ENCODE results near the gene RBM19.
"Not testable (repeated sequence)": the region's sequence is repeated elsewhere in the genome, so short reads cannot be mapped to it uniquely, and the experiment has no call there.

The RBM19 gene

DNA sequence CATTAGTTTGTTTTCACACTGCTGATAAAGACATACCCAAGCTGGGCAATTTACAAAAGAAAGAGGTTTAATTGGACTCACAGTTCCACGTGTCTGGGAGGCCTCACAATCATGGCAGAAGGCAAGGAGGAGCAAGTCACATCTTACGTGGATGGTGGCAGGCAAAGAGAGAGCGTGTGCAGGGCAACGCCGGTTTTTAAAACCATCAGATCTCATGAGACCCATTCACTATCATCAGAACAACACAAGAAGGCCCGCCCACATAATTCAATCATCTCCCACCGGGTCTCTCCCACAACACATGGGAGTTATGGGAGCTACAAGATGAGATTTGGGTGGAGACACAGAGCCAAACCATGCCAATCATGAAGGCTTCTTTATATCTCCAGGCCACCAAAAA is 34.1 kb upstream of the RBM19 start:
- not testable (repeated sequence) for H3K4me1 ChIP-seq (ENCODE audit: insufficient read depth, low read length); H3K4me3 ChIP-seq (ENCODE audit: low read length); H3K27me3 ChIP-seq (ENCODE audit: insufficient read depth, low read length); H3K9ac ChIP-seq (ENCODE audit: low read depth, low read length); H3K36me3 ChIP-seq (ENCODE audit: insufficient read depth, low read depth, low read length); H3K9me3 ChIP-seq (ENCODE audit: insufficient read depth, low read depth, low read length); H3K27ac ChIP-seq (ENCODE audit: low read length)

DNA sequence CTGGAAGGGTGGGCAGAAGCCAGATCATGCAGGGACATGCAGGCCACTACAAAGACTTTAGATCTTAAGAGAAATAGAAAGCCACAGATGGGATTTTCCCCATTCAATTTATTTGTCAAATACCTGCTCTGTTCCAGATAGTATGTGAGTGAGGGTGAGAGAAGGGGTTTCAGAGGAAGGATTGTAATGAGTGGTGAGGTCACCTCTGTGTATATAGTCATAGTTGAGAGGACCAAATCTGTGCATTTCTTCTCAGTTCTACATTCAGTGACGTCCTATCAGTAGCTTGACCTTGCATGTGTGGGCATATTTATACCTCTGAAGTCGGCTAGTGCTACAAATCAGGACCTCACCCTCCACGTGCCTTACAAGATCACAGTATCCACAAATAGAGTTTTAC is 31.2 kb upstream of the RBM19 start:
- Histone ChIP-seq H3K36me3 (ENCODE audit: insufficient read depth, low read depth, low read length) (no peaks in the 10 kb centered on the region), H3K9ac (ENCODE audit: low read depth, low read length) (no peak overlapping the region), H3K27me3 (ENCODE audit: insufficient read depth, low read length) (no peaks in the 10 kb centered on the region), H3K27ac (ENCODE audit: low read length) (no peak overlapping the region), H3K9me3 (ENCODE audit: insufficient read depth, low read depth, low read length) (no peaks in the 10 kb centered on the region), H3K4me1 (ENCODE audit: insufficient read depth, low read length) (no peaks in the 10 kb centered on the region), H3K4me3 (ENCODE audit: low read length) (no peak overlapping the region)

DNA sequence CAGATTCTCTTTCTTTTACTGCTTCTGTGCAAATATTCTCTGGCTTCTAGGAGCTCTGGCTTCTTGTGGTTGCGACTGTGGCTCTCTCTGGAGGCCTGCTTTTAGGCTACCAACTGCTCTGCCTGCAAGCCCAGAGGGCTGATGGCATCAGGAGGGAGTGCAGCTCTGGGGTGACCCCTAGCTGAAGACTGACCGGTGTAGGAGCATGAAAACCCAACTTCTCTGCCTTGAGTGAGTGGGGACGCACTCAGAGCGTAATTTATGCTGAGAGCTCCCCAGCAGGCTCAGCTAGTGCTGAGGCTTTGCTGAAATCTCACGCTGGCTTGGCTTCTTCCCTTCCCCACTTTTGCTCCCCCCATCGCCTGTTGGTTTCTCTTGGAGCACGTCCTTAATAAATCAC is 29.9 kb upstream of the RBM19 start:
- H3K4me3 ChIP-seq (ENCODE audit: low read length): no peak overlapping the region
- no peaks in the 10 kb centered on the region for H3K36me3 ChIP-seq (ENCODE audit: insufficient read depth, low read depth, low read length)
- no peaks in the 10 kb centered on the region for H3K4me1 ChIP-seq (ENCODE audit: insufficient read depth, low read length)
- no peaks in the 10 kb centered on the region for H3K27me3 ChIP-seq (ENCODE audit: insufficient read depth, low read length)
- H3K27ac ChIP-seq (ENCODE audit: low read length): no peak overlapping the region
- no peaks in the 10 kb centered on the region for H3K9me3 ChIP-seq (ENCODE audit: insufficient read depth, low read depth, low read length)
- H3K9ac ChIP-seq (ENCODE audit: low read depth, low read length): no peak overlapping the region

DNA sequence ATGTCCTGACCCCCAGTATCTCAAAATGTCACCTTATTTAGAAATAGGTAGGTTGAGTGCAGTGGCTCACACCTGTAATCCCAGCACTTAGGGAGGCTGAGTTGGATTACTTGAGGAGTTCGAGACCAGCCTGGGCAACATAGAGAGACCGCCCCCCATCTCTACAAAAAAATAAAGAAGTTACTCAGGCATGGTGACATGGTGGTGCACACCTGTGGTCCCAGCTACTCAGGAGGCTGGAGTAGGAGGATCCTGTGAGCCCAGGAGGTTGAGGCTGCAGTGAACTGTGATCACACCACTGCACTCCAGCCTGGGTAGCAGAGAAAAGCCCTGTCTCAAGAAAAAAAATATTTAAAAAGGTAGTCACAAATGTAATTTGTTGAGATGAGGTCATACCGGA is 27.9 kb upstream of the RBM19 start:
- H3K9me3 ChIP-seq (ENCODE audit: insufficient read depth, low read depth, low read length): no peaks in the 10 kb centered on the region
- H3K4me3 ChIP-seq (ENCODE audit: low read length): no peak overlapping the region
- H3K36me3 ChIP-seq (ENCODE audit: insufficient read depth, low read depth, low read length): no peaks in the 10 kb centered on the region
- no peaks in the 10 kb centered on the region for H3K27me3 ChIP-seq (ENCODE audit: insufficient read depth, low read length)
- H3K9ac ChIP-seq (ENCODE audit: low read depth, low read length): no peak overlapping the region
- no peaks in the 10 kb centered on the region for H3K4me1 ChIP-seq (ENCODE audit: insufficient read depth, low read length)
- no peak overlapping the region for H3K27ac ChIP-seq (ENCODE audit: low read length)

DNA sequence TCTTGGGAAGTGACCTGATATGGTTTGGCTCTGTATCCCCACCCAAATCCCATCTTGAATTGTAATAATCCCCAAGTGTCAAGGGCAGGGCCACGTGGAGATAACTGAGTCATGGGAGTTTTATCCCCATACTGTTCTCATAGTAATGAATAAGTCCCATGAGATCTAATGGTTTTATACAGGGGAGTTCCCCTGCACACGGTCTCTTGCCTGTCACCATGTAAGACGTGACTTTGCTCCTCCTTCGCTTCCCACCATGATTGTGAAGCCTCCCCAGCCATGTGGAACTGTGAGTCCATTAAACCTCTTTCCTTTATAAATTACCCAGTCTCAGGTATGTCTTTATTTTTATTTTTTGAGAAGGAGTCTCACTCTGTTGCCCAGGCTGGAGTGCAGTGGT is 26.6 kb upstream of the RBM19 start:
- not testable (repeated sequence) for H3K9ac ChIP-seq (ENCODE audit: low read depth, low read length); H3K4me3 ChIP-seq (ENCODE audit: low read length); H3K27ac ChIP-seq (ENCODE audit: low read length); H3K36me3 ChIP-seq (ENCODE audit: insufficient read depth, low read depth, low read length); H3K9me3 ChIP-seq (ENCODE audit: insufficient read depth, low read depth, low read length); H3K4me1 ChIP-seq (ENCODE audit: insufficient read depth, low read length); H3K27me3 ChIP-seq (ENCODE audit: insufficient read depth, low read length)

DNA sequence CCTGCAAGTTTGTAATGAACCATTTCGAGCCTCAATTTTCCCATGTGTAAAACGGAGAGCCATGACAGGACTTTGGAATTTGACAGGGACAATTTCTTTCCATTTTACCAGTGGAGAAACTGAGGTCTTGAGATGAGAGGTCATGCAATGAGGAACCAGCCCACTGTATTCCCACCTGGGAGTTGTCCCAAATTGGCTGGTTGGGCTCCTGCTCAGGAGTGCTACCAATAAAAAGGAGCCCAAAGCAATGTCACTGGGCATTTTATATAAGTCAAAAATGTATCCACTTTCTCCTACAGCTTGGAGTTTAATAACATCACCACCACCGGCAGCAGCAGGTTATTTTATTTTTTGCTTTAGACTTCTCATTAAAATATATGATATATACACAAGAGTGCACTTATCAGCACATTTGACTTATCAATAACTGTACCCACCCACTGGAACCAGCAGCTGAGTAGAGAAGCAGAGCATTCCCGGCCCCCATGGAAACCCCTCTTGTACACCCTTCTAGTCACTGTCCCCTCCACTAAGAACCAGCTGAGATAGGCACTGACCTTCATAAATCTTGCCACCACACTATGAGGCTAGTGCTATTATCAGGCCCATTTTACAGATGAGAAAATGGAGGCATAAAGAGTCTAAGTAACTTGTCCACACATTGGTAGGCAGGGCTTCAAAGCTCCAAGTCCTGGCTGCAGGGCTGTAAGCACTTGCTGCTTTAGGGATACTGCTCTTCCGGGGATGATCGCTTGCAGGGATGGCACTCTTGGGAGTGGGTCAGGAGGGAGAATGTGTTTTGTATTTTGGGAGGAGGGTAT is 25.3 kb upstream of the RBM19 start:
- Histone ChIP-seq H3K4me3 (ENCODE audit: low read length) (no peak overlapping the region), H3K27ac (ENCODE audit: low read length) (no peak overlapping the region), H3K4me1 (ENCODE audit: insufficient read depth, low read length) (no peaks in the 10 kb centered on the region), H3K9ac (ENCODE audit: low read depth, low read length) (no peak overlapping the region), H3K27me3 (ENCODE audit: insufficient read depth, low read length) (no peaks in the 10 kb centered on the region), H3K9me3 (ENCODE audit: insufficient read depth, low read depth, low read length) (no peaks in the 10 kb centered on the region), H3K36me3 (ENCODE audit: insufficient read depth, low read depth, low read length) (no peaks in the 10 kb centered on the region)

DNA sequence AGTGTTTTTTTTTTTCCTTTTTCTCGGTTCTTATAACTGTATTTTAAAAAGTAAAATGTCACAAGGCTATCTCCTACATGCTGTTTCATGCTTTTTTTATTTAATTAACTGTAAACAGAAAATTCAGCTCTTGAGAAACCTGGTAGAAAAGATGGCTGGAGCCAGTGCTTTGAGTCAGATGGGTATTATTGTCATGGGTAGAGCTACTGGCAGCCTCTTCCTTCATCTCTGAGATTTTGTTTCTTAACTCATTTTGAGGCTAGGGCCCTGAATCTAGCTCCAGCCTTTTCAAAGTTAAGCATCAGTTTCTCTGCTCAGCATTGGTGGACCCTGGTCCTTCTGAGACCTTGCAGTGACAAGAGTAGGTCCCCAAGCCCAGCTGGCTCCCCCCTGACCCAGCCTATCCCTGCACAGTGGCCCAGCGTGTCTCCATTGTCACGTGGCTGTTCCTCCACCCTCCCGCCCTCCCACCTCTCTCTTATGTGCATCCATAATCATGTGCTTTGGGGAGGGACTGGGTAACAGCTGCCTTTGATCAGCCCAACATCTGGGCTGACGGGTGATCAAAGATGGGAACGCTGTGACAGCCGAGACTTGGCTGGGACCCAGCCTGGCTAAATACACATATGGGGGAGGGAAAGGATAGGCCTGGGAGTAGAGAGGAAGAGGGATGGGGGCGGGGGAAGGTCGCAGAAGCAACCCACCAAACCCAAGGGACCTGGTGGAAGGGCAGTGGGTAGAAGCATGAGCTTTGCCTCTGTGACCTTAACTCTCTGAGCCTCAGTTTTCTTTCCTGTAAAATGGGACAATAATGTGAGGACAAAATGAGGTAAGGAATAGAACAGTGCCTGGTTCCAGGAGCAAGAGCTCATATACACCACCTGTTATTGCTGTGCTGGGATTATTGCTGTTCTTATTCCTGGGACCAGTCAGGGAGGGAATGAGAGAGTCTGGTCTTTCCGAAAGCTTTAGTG is 24.4 kb upstream of the RBM19 start:
- H3K36me3 ChIP-seq (ENCODE audit: insufficient read depth, low read depth, low read length): no peaks in the 10 kb centered on the region
- no peaks in the 10 kb centered on the region for H3K4me1 ChIP-seq (ENCODE audit: insufficient read depth, low read length)
- no peaks in the 10 kb centered on the region for H3K27me3 ChIP-seq (ENCODE audit: insufficient read depth, low read length)
- H3K9me3 ChIP-seq (ENCODE audit: insufficient read depth, low read depth, low read length): no peaks in the 10 kb centered on the region
- no peak overlapping the region for H3K9ac ChIP-seq (ENCODE audit: low read depth, low read length)
- no peak overlapping the region for H3K27ac ChIP-seq (ENCODE audit: low read length)
- H3K4me3 ChIP-seq (ENCODE audit: low read length): no peak overlapping the region

DNA sequence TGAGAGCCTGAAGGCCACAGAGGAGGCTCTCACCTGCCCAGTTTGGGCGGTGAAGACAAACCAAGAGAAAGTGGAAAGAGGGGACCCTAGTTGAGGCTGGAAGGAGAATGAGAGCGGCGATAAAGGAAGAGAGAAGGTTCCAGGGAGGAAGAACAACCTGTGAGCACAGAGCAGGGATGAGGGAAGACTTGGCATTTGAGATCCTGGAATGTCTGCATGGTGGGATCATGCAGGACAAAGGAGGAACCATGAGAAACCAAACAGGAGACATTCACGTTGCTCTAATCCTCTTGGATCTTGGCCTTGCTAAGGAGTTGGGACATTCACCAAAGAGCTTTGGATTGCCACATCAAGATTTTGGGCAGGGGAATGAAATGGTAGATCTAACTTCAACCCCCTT is 22.9 kb upstream of the RBM19 start:
- Histone ChIP-seq H3K9ac (ENCODE audit: low read depth, low read length) (no peak overlapping the region), H3K4me1 (ENCODE audit: insufficient read depth, low read length) (no peaks in the 10 kb centered on the region), H3K27me3 (ENCODE audit: insufficient read depth, low read length) (no peaks in the 10 kb centered on the region), H3K36me3 (ENCODE audit: insufficient read depth, low read depth, low read length) (no peaks in the 10 kb centered on the region), H3K4me3 (ENCODE audit: low read length) (no peak overlapping the region), H3K9me3 (ENCODE audit: insufficient read depth, low read depth, low read length) (no peaks in the 10 kb centered on the region), H3K27ac (ENCODE audit: low read length) (no peak overlapping the region)

DNA sequence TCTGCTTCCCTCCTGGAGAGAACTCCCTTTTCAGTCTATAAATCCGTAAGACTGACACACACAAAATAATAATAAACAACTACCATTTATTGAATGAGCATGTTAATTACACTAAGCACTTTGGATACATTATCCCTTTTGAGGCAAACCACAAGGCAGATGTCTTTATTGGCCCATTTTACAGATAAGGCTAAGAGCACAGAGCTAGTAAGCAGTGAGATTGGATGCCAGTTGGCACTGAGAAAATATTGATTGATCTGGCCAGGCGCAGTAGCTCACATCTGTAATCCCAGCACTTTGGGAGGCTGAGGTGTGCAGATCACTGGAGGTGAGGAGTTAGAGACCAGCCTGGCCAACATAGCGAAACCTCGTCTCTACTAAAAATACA is 21.9 kb upstream of the RBM19 start:
- Histone ChIP-seq H3K4me1 (ENCODE audit: insufficient read depth, low read length) (no peaks in the 10 kb centered on the region), H3K27ac (ENCODE audit: low read length) (no peak overlapping the region), H3K36me3 (ENCODE audit: insufficient read depth, low read depth, low read length) (no peaks in the 10 kb centered on the region), H3K9ac (ENCODE audit: low read depth, low read length) (no peak overlapping the region), H3K27me3 (ENCODE audit: insufficient read depth, low read length) (no peaks in the 10 kb centered on the region), H3K4me3 (ENCODE audit: low read length) (no peak overlapping the region), H3K9me3 (ENCODE audit: insufficient read depth, low read depth, low read length) (no peaks in the 10 kb centered on the region)

DNA sequence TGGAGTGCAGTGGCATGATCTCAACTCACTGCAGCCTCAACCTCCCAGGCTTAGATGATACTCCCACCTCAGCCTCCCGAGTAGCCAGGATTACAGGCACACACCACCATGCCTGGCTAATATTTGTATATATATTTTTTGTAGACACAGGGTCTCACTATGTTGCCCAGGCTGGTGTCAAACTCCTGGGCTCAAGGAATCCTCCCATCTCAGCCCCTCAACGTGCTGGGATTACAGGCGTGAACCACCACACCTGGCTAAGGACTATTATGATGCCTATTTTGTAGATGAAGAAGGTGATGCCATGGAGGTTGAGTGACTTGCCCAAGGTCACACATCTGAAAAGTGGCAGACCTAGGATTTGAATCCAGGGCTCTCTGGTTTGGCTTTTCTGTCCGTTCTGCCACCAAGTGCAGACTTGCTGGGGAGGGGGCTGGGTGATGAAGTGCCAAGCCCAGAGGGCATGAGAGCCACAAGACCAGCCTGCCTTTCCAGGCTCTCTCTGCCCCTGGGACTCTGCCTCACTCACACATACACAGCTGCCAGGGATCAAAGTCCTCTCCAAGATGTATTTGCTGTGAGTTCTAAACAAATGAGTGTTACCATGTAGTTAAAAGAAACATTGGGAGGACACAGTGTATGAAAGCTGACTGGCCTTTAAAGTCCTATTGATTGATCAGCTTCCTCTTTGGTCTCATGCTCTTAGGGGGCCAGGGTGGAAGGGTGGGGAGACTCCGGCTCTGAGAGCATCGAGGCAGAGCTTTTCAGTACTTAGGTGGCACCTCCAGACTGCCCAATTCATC is 21.3 kb upstream of the RBM19 start:
- no peaks in the 10 kb centered on the region for H3K36me3 ChIP-seq (ENCODE audit: insufficient read depth, low read depth, low read length)
- no peak overlapping the region for H3K9ac ChIP-seq (ENCODE audit: low read depth, low read length)
- H3K4me1 ChIP-seq (ENCODE audit: insufficient read depth, low read length): no peaks in the 10 kb centered on the region
- no peaks in the 10 kb centered on the region for H3K27me3 ChIP-seq (ENCODE audit: insufficient read depth, low read length)
- H3K27ac ChIP-seq (ENCODE audit: low read length): no peak overlapping the region
- no peaks in the 10 kb centered on the region for H3K9me3 ChIP-seq (ENCODE audit: insufficient read depth, low read depth, low read length)
- H3K4me3 ChIP-seq (ENCODE audit: low read length): no peak overlapping the region

DNA sequence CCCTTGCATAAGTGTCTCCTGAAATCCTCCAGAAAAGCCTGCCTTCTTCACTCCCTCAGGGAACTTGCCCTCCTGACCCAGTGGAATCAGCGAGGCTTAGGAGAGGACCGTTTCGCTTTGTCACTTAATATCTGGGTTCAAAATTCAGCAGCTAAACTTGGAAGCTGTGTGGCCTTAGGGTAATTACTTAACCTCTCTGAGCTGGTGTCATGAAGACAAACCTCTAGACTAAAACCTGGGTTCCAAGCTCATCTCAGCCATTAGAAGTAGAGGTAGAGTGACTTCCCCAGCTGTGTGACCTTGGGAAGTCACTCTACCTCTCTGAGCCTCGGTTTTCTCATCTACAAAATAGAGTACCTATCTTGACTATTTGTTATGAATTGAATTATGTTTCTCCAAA is 18.3 kb upstream of the RBM19 start:
- Histone ChIP-seq H3K4me3 (ENCODE audit: low read length) (no peak overlapping the region), H3K36me3 (ENCODE audit: insufficient read depth, low read depth, low read length) (no peaks in the 10 kb centered on the region), H3K27me3 (ENCODE audit: insufficient read depth, low read length) (0 out of 2 replicates have a peak, but pooled peaks cover 5% of the 10 kb centered on the region), H3K9me3 (ENCODE audit: insufficient read depth, low read depth, low read length) (no peaks in the 10 kb centered on the region), H3K27ac (ENCODE audit: low read length) (no peak overlapping the region), H3K9ac (ENCODE audit: low read depth, low read length) (no peak overlapping the region), H3K4me1 (ENCODE audit: insufficient read depth, low read length) (no peaks in the 10 kb centered on the region)
